ENCODE data around the gene ST6GALNAC4.

The ST6GALNAC4 gene

GRCh38 chr9:127921557-127922120, 4.8 kb upstream of the ST6GALNAC4 start:
- Histone ChIP-seq H4K8ac (ENCODE audit: low read depth, low read length) (no peak overlapping the region), H3K79me1 (ENCODE audit: low read depth, low read length) (no peaks in the 10 kb centered on the region), H3K27ac (replicated peaks; ENCODE audit: low read length) (no peak overlapping the region), H3K4me1 (ENCODE audit: control insufficient read depth in 2 of 2, insufficient read depth in 1 of 2, low read depth in 1 of 2, low read length in 2 of 2) (peaks cover 1 to 8% of the 10 kb centered on the region in 2 donors), H3K23ac (ENCODE audit: low read depth, low read length, poor library complexity) (no peak overlapping the region), H3K4ac (ENCODE audit: low read length) (no peak overlapping the region), H2BK12ac (ENCODE audit: low read length) (peak overlapping the region; percentile 93), H3K9me3 (replicated peaks in 1 of 2; ENCODE audit: control insufficient read depth in 2 of 2, insufficient read depth in 1 of 2, low read depth in 1 of 2, low read length in 2 of 2) (no peaks in the 10 kb centered on the region), H2BK5ac (ENCODE audit: low read length) (peak overlapping the region; percentile 22), H3K14ac (ENCODE audit: low read length) (no peak overlapping the region), H3K27me3 (ENCODE audit: control insufficient read depth in 3 of 3, insufficient read depth in 3 of 3, low read depth in 1 of 3, low read length in 3 of 3) (peaks cover 0 to 45% (median 16%) of the 10 kb centered on the region in 3 experiments), H2AK5ac (ENCODE audit: low read depth, low read length) (peak overlapping the region; percentile 92), H3K4me3 (ENCODE audit: low read length in 2 of 2) (no peak overlapping the region), H2AFZ (ENCODE audit: low read length) (no peak overlapping the region), H3K4me2 (ENCODE audit: insufficient read depth, low read length, poor library complexity, severe bottlenecking) (no peak overlapping the region), H4K91ac (ENCODE audit: low read depth, low read length, poor library complexity) (no peak overlapping the region), H3K36me3 (replicated peaks in 1 of 2; ENCODE audit: control insufficient read depth in 2 of 2, insufficient read depth in 2 of 2, low read length in 2 of 2) (no peaks in the 10 kb centered on the region), H2BK120ac (ENCODE audit: low read depth, low read length) (peak overlapping the region; percentile 81), H2BK15ac (ENCODE audit: low read length) (no peak overlapping the region), H3K9ac (ENCODE audit: low read depth, low read length, poor library complexity) (no peak overlapping the region), H3K18ac (ENCODE audit: low read length) (peak overlapping the region; percentile 80)
- no CpG with 5 or more reads among the region's 45 CpGs for WGBS, 2 donors (ENCODE audit: extremely low coverage in 2 of 2, insufficient read length in 2 of 2, insufficient replicate concordance in 1 of 2)
- DNase-seq (ENCODE audit: low spot score) = no peak

GRCh38 chr9:127920794-127921193, 4.0 kb upstream of the ST6GALNAC4 start:
- no peak overlapping the region for H3K4me3 ChIP-seq (ENCODE audit: low read length in 2 of 2)
- H3K36me3 ChIP-seq (replicated peaks in 1 of 2; ENCODE audit: control insufficient read depth in 2 of 2, insufficient read depth in 2 of 2, low read length in 2 of 2) = no peaks in the 10 kb centered on the region

GRCh38 chr9:127919253-127919815, 2.5 kb upstream of the ST6GALNAC4 start:
- no peak overlapping the region for H3K4me3 ChIP-seq (ENCODE audit: low read length in 2 of 2)
- no peak overlapping the region for H3K4me2 ChIP-seq (ENCODE audit: insufficient read depth, low read length, poor library complexity, severe bottlenecking)
- no peak overlapping the region for H4K8ac ChIP-seq (ENCODE audit: low read depth, low read length)
- peaks cover 2% of the 10 kb centered on the region for H3K79me1 ChIP-seq (ENCODE audit: low read depth, low read length)
- no peak overlapping the region for H4K91ac ChIP-seq (ENCODE audit: low read depth, low read length, poor library complexity)
- no peak overlapping the region for H3K14ac ChIP-seq (ENCODE audit: low read length)
- H3K4me1 ChIP-seq (ENCODE audit: control insufficient read depth in 2 of 2, insufficient read depth in 1 of 2, low read depth in 1 of 2, low read length in 2 of 2) = peaks cover 7 to 12% of the 10 kb centered on the region in 2 donors
- H3K4ac ChIP-seq (ENCODE audit: low read length) = no peak overlapping the region
- H2AK5ac ChIP-seq (ENCODE audit: low read depth, low read length) = no peak overlapping the region
- H2BK5ac ChIP-seq (ENCODE audit: low read length) = no peak overlapping the region
- H2AFZ ChIP-seq (ENCODE audit: low read length) = no peak overlapping the region
- no peak overlapping the region for H3K27ac ChIP-seq (replicated peaks; ENCODE audit: low read length)
- no peak overlapping the region for H3K9ac ChIP-seq (ENCODE audit: low read depth, low read length, poor library complexity)
- H3K9me3 ChIP-seq (replicated peaks in 1 of 2; ENCODE audit: control insufficient read depth in 2 of 2, insufficient read depth in 1 of 2, low read depth in 1 of 2, low read length in 2 of 2) = no peaks in the 10 kb centered on the region
- no peaks in the 10 kb centered on the region for H3K36me3 ChIP-seq (replicated peaks in 1 of 2; ENCODE audit: control insufficient read depth in 2 of 2, insufficient read depth in 2 of 2, low read length in 2 of 2)
- H2BK15ac ChIP-seq (ENCODE audit: low read length) = no peak overlapping the region
- no peak overlapping the region for H2BK12ac ChIP-seq (ENCODE audit: low read length)
- H2BK120ac ChIP-seq (ENCODE audit: low read depth, low read length) = no peak overlapping the region
- DNase-seq (ENCODE audit: low spot score) = no peak
- no peak overlapping the region for H3K23ac ChIP-seq (ENCODE audit: low read depth, low read length, poor library complexity)
- peaks cover 0 to 23% (median 19%) of the 10 kb centered on the region in 3 experiments for H3K27me3 ChIP-seq (ENCODE audit: control insufficient read depth in 3 of 3, insufficient read depth in 3 of 3, low read depth in 1 of 3, low read length in 3 of 3)
- no peak overlapping the region for H3K18ac ChIP-seq (ENCODE audit: low read length)
- whole genome bisulfite sequencing, 2 donors (ENCODE audit: extremely low coverage in 2 of 2, insufficient read length in 2 of 2, insufficient replicate concordance in 1 of 2) = no CpG with 5 or more reads among the region's 8 CpGs

More at GRCh38 chr9:127920794-127921193, 4.0 kb upstream of the ST6GALNAC4 start:
- Histone ChIP-seq H2BK15ac (ENCODE audit: low read length) (no peak overlapping the region), H3K27me3 (ENCODE audit: control insufficient read depth in 3 of 3, insufficient read depth in 3 of 3, low read depth in 1 of 3, low read length in 3 of 3) (peaks cover 0 to 37% (median 19%) of the 10 kb centered on the region in 3 experiments), H3K14ac (ENCODE audit: low read length) (no peak overlapping the region), H3K4me1 (ENCODE audit: control insufficient read depth in 2 of 2, insufficient read depth in 1 of 2, low read depth in 1 of 2, low read length in 2 of 2) (peaks cover 6 to 12% of the 10 kb centered on the region in 2 donors), H2AFZ (ENCODE audit: low read length) (no peak overlapping the region), H3K79me1 (ENCODE audit: low read depth, low read length) (no peaks in the 10 kb centered on the region), H4K91ac (ENCODE audit: low read depth, low read length, poor library complexity) (no peak overlapping the region), H3K9me3 (replicated peaks in 1 of 2; ENCODE audit: control insufficient read depth in 2 of 2, insufficient read depth in 1 of 2, low read depth in 1 of 2, low read length in 2 of 2) (no peaks in the 10 kb centered on the region), H2BK5ac (ENCODE audit: low read length) (no peak overlapping the region), H3K4me2 (ENCODE audit: insufficient read depth, low read length, poor library complexity, severe bottlenecking) (no peak overlapping the region), H2BK120ac (ENCODE audit: low read depth, low read length) (no peak overlapping the region), H4K8ac (ENCODE audit: low read depth, low read length) (no peak overlapping the region), H2AK5ac (ENCODE audit: low read depth, low read length) (peak overlapping the region; percentile 37), H3K9ac (ENCODE audit: low read depth, low read length, poor library complexity) (no peak overlapping the region), H3K4ac (ENCODE audit: low read length) (no peak overlapping the region), H3K18ac (ENCODE audit: low read length) (peak overlapping the region; percentile 35), H2BK12ac (ENCODE audit: low read length) (no peak overlapping the region), H3K23ac (ENCODE audit: low read depth, low read length, poor library complexity) (peak overlapping the region; percentile 0), H3K27ac (replicated peaks; ENCODE audit: low read length) (no peak overlapping the region)
- no peak for DNase-seq (ENCODE audit: low spot score)
- no CpG with 5 or more reads among the region's 7 CpGs for WGBS, 2 donors (ENCODE audit: extremely low coverage in 2 of 2, insufficient read length in 2 of 2, insufficient replicate concordance in 1 of 2)

- peak overlapping the region; percentile 66 for H2BK5ac ChIP-seq (ENCODE audit: low read length)
- no peaks in the 10 kb centered on the region for H3K36me3 ChIP-seq (replicated peaks in 1 of 2; ENCODE audit: control insufficient read depth in 2 of 2, insufficient read depth in 2 of 2, low read length in 2 of 2)
- no peak for DNase-seq (ENCODE audit: low spot score)
- no peak overlapping the region for H3K4me2 ChIP-seq (ENCODE audit: insufficient read depth, low read length, poor library complexity, severe bottlenecking)
- no CpG with 5 or more reads among the region's 8 CpGs for WGBS, 2 donors (ENCODE audit: extremely low coverage in 2 of 2, insufficient read length in 2 of 2, insufficient replicate concordance in 1 of 2)
- peaks cover 2% of the 10 kb centered on the region for H3K79me1 ChIP-seq (ENCODE audit: low read depth, low read length)
- H2AFZ ChIP-seq (ENCODE audit: low read length) = peak overlapping the region; percentile 25
- no peak overlapping the region for H3K14ac ChIP-seq (ENCODE audit: low read length)
- peak overlapping the region; percentile 75 for H2BK15ac ChIP-seq (ENCODE audit: low read length)
- H3K4ac ChIP-seq (ENCODE audit: low read length) = no peak overlapping the region
- no peak overlapping the region for H4K8ac ChIP-seq (ENCODE audit: low read depth, low read length)
- peak overlapping the region; percentile 41 for H2BK12ac ChIP-seq (ENCODE audit: low read length)
- H3K23ac ChIP-seq (ENCODE audit: low read depth, low read length, poor library complexity) = peak overlapping the region; percentile 55
- H3K9me3 ChIP-seq (replicated peaks in 1 of 2; ENCODE audit: control insufficient read depth in 2 of 2, insufficient read depth in 1 of 2, low read depth in 1 of 2, low read length in 2 of 2) = no peaks in the 10 kb centered on the region
- peak overlapping the region; percentile 6 for H3K9ac ChIP-seq (ENCODE audit: low read depth, low read length, poor library complexity)
- peaks cover 7 to 12% of the 10 kb centered on the region in 2 donors for H3K4me1 ChIP-seq (ENCODE audit: control insufficient read depth in 2 of 2, insufficient read depth in 1 of 2, low read depth in 1 of 2, low read length in 2 of 2)
- H3K18ac ChIP-seq (ENCODE audit: low read length) = peak overlapping the region; percentile 48
- H2AK5ac ChIP-seq (ENCODE audit: low read depth, low read length) = peak overlapping the region; percentile 88
- no peak overlapping the region for H3K4me3 ChIP-seq (ENCODE audit: low read length in 2 of 2)
- H3K27me3 ChIP-seq (ENCODE audit: control insufficient read depth in 3 of 3, insufficient read depth in 3 of 3, low read depth in 1 of 3, low read length in 3 of 3) = peaks cover 0 to 19% (median 17%) of the 10 kb centered on the region in 3 experiments
- H3K27ac ChIP-seq (replicated peaks; ENCODE audit: low read length) = no peak overlapping the region
- no peak overlapping the region for H2BK120ac ChIP-seq (ENCODE audit: low read depth, low read length)
- no peak overlapping the region for H4K91ac ChIP-seq (ENCODE audit: low read depth, low read length, poor library complexity)
These were observed 1.6 kb upstream of the ST6GALNAC4 start for GRCh38 chr9:127918183-127919107.
